ENCODE results near the gene CCDC188. TPM values are rescaled to one million over a fixed set of nuclear protein-coding genes. Genes with fewer than 3 reads are reported as not detected.

Gene CCDC188
- total and polyA plus RNA-seq, 2 of the 8 experiments (the other 6 are each of a cell fraction or from before 2014, with no cell fraction given): not detected

DNA sequence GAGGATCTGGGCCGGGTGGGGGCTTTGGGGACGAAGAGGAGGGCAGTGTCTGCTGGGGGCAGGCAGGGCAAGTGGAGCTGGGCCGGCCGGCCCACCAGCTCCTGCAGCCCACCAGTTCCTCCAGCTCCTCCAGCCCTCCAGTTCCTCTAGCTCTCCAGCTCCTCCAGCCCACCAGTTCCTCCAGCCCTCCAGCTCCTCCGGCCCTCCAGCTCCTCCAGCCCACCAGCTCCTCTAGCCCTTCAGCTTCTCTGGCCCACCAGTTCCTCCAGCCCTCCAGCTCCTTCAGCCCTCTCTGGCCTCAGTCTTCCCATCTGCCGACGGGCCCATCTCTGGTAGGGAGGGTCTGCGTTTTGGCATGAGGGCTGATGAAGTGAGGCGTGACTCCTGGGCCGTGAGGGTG lies 9.2 kb upstream of the CCDC188 start:
- Histone ChIP-seq H3K4me3 (ENCODE audit: extremely low read depth in 1 of 4, insufficient read depth in 2 of 4, low read depth in 3 of 4, low read length in 4 of 4) (no peak overlapping the region), H3K18ac (ENCODE audit: extremely low read depth, low read length) (no peak overlapping the region), H3K4me1 (replicated peaks in 1 of 4; ENCODE audit: control insufficient read depth in 3 of 4, insufficient read depth in 4 of 4, low read length in 3 of 4) (peaks cover 0 to 7% (median 4%) of the 10 kb centered on the region in 4 experiments; a peak in 4 of 7 replicates), H3K23me2 (ENCODE audit: low read depth, low read length) (peaks cover 15% of the 10 kb centered on the region; the same call in 1 of the 2 replicates), H2BK5ac (ENCODE audit: low read depth, low read length) (no peak overlapping the region), H3K56ac (replicated peaks; ENCODE audit: insufficient read length, low read depth, low read length) (no peak overlapping the region), H3K27ac (ENCODE audit: low read depth, low read length) (no peak overlapping the region), H4K8ac (ENCODE audit: extremely low read depth, insufficient read depth, low read length) (no peak overlapping the region), H3K27me3 (replicated peaks in 1 of 4; ENCODE audit: control insufficient read depth in 3 of 4, extremely low read depth in 1 of 4, insufficient read depth in 3 of 4, low read length in 3 of 4) (no peaks in the 10 kb centered on the region), H4K20me1 (replicated peaks in 1 of 2; ENCODE audit: control insufficient read depth in 1 of 2, insufficient read depth in 2 of 2, low read length in 2 of 2) (peaks cover 0 to 1% of the 10 kb centered on the region in 2 experiments), H2BK20ac (ENCODE audit: low read length) (no peak overlapping the region), H3K79me1 (ENCODE audit: low read depth, low read length) (no peaks in the 10 kb centered on the region), H2AFZ (ENCODE audit: low read length) (no peak overlapping the region), H3K36me3 (ENCODE audit: control insufficient read depth in 2 of 4, insufficient read depth in 4 of 4, low read length in 3 of 4) (no peaks in the 10 kb centered on the region), H2BK12ac (ENCODE audit: low read depth, low read length) (no peak overlapping the region), H3K9ac (replicated peaks in 1 of 4; ENCODE audit: extremely low read depth in 1 of 4, low read depth in 3 of 4, low read length in 3 of 4) (no peak overlapping the region), H3K9me3 (ENCODE audit: insufficient read depth in 2 of 2, low read depth in 1 of 2, low read length in 1 of 2) (no peaks in the 10 kb centered on the region; a peak in 1 of 4 replicates), H4K91ac (replicated peaks; ENCODE audit: insufficient read length, low read length) (no peak overlapping the region), H3K4ac (replicated peaks; ENCODE audit: insufficient read length, low read depth, low read length) (no peak overlapping the region), H2AK5ac (ENCODE audit: low read depth, low read length) (no peak overlapping the region), H3K4me2 (ENCODE audit: insufficient read depth in 1 of 2, low read depth in 2 of 2, low read length in 2 of 2) (no peak overlapping the region), H2BK120ac (replicated peaks; ENCODE audit: low read depth, low read length) (no peak overlapping the region), H2BK15ac (ENCODE audit: low read length) (no peak overlapping the region), H3K14ac (ENCODE audit: insufficient read length) (no peak overlapping the region), H4K5ac (ENCODE audit: insufficient read length, low read depth, low read length) (no peak overlapping the region), H3K79me2 (ENCODE audit: control insufficient read depth in 1 of 2, insufficient read depth in 2 of 2, low read length in 2 of 2) (no peaks in the 10 kb centered on the region), H3K23ac (ENCODE audit: insufficient read length) (no peak overlapping the region)
- no peak for FAIRE-seq
- ChIA-PET POLR2A (ENCODE audit: partially characterized antibody) (no interaction called here), CTCF (ENCODE audit: partially characterized antibody) (interaction anchor here (0.5 to 2.8 kb wide), 14 partner anchors 12 to 560 kb away, joined by 3 to 17 read pairs (median 4); no protein-coding TSS in a partner anchor)
- no peak for DNase-seq (ENCODE audit: low read depth in 1 of 2, low spot score in 2 of 2)
- 88% methylated on average over 7 of the region's 10 CpGs; no CpG with 5 or more reads in 1 of the 2 experiments for WGBS, 2 experiments (ENCODE audit: extremely low coverage in 1 of 2, insufficient coverage in 1 of 2, insufficient read length in 1 of 2, insufficient replicate concordance in 2 of 2, low coverage in 1 of 2, low lambda C conversion rate in 2 of 2, missing lambda C conversion rate in 1 of 2)
- TF ChIP-seq EP300 (IDR thresholded peaks at IDR 0.05; ENCODE audit: borderline replicate concordance in 1 of 2, low read depth in 2 of 2, low read length in 2 of 2) (no peak), RFX5 (IDR thresholded peaks at IDR 0.05; ENCODE audit: borderline replicate concordance, low read depth, low read length) (no peak), BACH1 (IDR thresholded peaks at IDR 0.05; ENCODE audit: low read length) (no peak), YY1 (IDR thresholded peaks at IDR 0.05; ENCODE audit: low read depth, low read length) (no peak), TAF1 (IDR thresholded peaks at IDR 0.05; ENCODE audit: low read depth, low read length) (no peak)
